ENCODE data around the gene ZNF273. TPM values are rescaled to one million over a fixed set of nuclear protein-coding genes. Genes with fewer than 3 reads are reported as not detected.
"Not testable (repeated sequence)": the region's sequence is repeated elsewhere in the genome, so short reads cannot be mapped to it uniquely, and the experiment has no call there.

The ZNF273 gene
- polyA plus RNA-seq, 1 donor (not counting 4 experiments of a cell fraction or from before 2014, with no cell fraction given) = 4.7 TPM

- no peak for FAIRE-seq
- Histone ChIP-seq H3K4me1 (ENCODE audit: control insufficient read depth, extremely low read depth, insufficient read depth, low read length) (no peaks in the 10 kb centered on the region), H3K4me3 (ENCODE audit: control insufficient read depth in 2 of 3, extremely low read depth in 1 of 3, insufficient read depth in 2 of 3, low read depth in 1 of 3, low read length in 3 of 3) (no peak overlapping the region), H3K36me3 (ENCODE audit: control insufficient read depth in 2 of 2, extremely low read depth in 1 of 2, insufficient read depth in 2 of 2, low read length in 2 of 2) (no peaks in the 10 kb centered on the region), H2AFZ (ENCODE audit: control insufficient read depth, low read length) (no peak overlapping the region), H3K4me2 (ENCODE audit: control insufficient read depth, extremely low read depth, insufficient read depth, low read depth, low read length) (no peak overlapping the region), H3K27ac (ENCODE audit: control insufficient read depth, insufficient read depth, low read length) (no peak overlapping the region), H3K79me2 (ENCODE audit: control insufficient read depth, insufficient read depth, low read length) (no peaks in the 10 kb centered on the region), H3K9ac (ENCODE audit: control insufficient read depth, extremely low read depth, insufficient read depth, low read length) (no peak overlapping the region), H4K20me1 (ENCODE audit: control insufficient read depth, extremely low read depth, insufficient read depth, low read length) (no peaks in the 10 kb centered on the region), H3K9me1 (ENCODE audit: control insufficient read depth, extremely low read depth, insufficient read depth, low read length) (no peaks in the 10 kb centered on the region), H3K9me3 (ENCODE audit: control insufficient read depth, low read depth, low read length) (no peaks in the 10 kb centered on the region), H3K27me3 (ENCODE audit: control insufficient read depth, extremely low read depth, insufficient read depth, low read length) (no peaks in the 10 kb centered on the region)
- no peak for DNase-seq (ENCODE audit: low read depth, low spot score)
- TF ChIP-seq EZH2 (IDR thresholded peaks at IDR 0.05; ENCODE audit: low read length) = no peak
- TF ChIP-seq CTCF (optimal IDR thresholded peaks at IDR 0.05 in 1 of 3, IDR thresholded peaks at IDR 0.05 in 1 of 3, conservative IDR thresholded peaks at IDR 0.05 in 1 of 3; ENCODE audit: extremely low read depth in 1 of 3, insufficient read depth in 2 of 3, low read length in 3 of 3) = no peak
- dilution Hi-C loops (cut with MboI; ENCODE audit: extremely low pct_ligation_motif_present, low sequenced_read_pairs) = no loop called here
Observed at GRCh38 chr7:64938540-64938939, 35.5 kb downstream of the ZNF273 start.

- H4K20me1 ChIP-seq (ENCODE audit: control insufficient read depth, extremely low read depth, insufficient read depth, low read length); dilution Hi-C loops (cut with MboI; ENCODE audit: extremely low pct_ligation_motif_present, low sequenced_read_pairs); H3K4me3 ChIP-seq (ENCODE audit: control insufficient read depth in 2 of 3, extremely low read depth in 1 of 3, insufficient read depth in 2 of 3, low read depth in 1 of 3, low read length in 3 of 3); H2AFZ ChIP-seq (ENCODE audit: control insufficient read depth, low read length); H3K79me2 ChIP-seq (ENCODE audit: control insufficient read depth, insufficient read depth, low read length); H3K9ac ChIP-seq (ENCODE audit: control insufficient read depth, extremely low read depth, insufficient read depth, low read length); H3K9me1 ChIP-seq (ENCODE audit: control insufficient read depth, extremely low read depth, insufficient read depth, low read length); H3K27me3 ChIP-seq (ENCODE audit: control insufficient read depth, extremely low read depth, insufficient read depth, low read length); DNase-seq (ENCODE audit: low read depth, low spot score); H3K4me1 ChIP-seq (ENCODE audit: control insufficient read depth, extremely low read depth, insufficient read depth, low read length); FAIRE-seq; H3K9me3 ChIP-seq (ENCODE audit: control insufficient read depth, low read depth, low read length); H3K36me3 ChIP-seq (ENCODE audit: control insufficient read depth in 2 of 2, extremely low read depth in 1 of 2, insufficient read depth in 2 of 2, low read length in 2 of 2); H3K4me2 ChIP-seq (ENCODE audit: control insufficient read depth, extremely low read depth, insufficient read depth, low read depth, low read length); H3K27ac ChIP-seq (ENCODE audit: control insufficient read depth, insufficient read depth, low read length): not testable (repeated sequence)
Observed at GRCh38 chr7:64940021-64940420, 36.9 kb downstream of the ZNF273 start.

DNA sequence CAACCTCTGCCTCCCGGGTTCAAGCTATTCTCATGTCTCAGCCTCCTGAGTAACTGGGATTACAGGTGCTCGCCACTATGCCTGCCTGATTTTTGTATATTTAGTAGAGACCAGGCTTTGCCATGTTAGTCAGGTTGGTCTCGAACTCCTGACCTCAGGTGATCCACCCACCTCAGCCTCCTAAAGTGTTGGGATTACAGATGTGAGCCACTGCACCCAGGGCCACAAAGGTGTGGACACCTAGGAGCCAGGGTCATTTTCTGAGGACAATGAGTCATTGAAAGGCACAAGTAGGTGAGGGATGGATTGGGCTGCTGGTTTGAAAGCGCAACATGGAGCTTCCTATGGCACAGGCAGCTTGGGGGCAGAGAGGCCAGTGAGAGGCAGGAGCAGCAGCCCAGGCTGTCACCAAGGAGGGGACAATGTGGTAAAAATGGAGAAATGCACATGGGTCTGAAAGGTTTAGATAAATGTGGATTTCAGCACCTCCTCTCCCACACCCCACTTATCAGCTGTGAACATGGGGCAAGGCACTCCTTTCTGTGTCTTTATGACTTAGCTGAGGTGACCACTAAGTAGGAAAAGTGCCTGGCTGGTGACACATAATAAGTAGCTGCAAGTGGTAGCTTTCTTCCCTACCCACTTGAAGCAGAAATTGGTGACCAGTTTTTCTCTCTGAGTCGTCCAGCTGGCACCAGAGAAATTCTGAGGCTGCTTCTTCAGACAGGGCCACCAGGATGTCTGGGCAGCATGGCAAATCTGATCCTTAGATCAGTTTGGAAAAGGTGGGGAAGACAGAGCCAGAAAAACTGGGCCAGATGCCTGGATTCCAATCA lies 41.8 kb downstream of the ZNF273 start:
- H2AFZ ChIP-seq (ENCODE audit: control insufficient read depth, low read length); H3K4me3 ChIP-seq (ENCODE audit: control insufficient read depth in 2 of 3, extremely low read depth in 1 of 3, insufficient read depth in 2 of 3, low read depth in 1 of 3, low read length in 3 of 3); H3K4me2 ChIP-seq (ENCODE audit: control insufficient read depth, extremely low read depth, insufficient read depth, low read depth, low read length); H3K9me1 ChIP-seq (ENCODE audit: control insufficient read depth, extremely low read depth, insufficient read depth, low read length); H3K9me3 ChIP-seq (ENCODE audit: control insufficient read depth, low read depth, low read length); H3K79me2 ChIP-seq (ENCODE audit: control insufficient read depth, insufficient read depth, low read length); H3K27ac ChIP-seq (ENCODE audit: control insufficient read depth, insufficient read depth, low read length); H3K4me1 ChIP-seq (ENCODE audit: control insufficient read depth, extremely low read depth, insufficient read depth, low read length); dilution Hi-C loops (cut with MboI; ENCODE audit: extremely low pct_ligation_motif_present, low sequenced_read_pairs); H4K20me1 ChIP-seq (ENCODE audit: control insufficient read depth, extremely low read depth, insufficient read depth, low read length); H3K36me3 ChIP-seq (ENCODE audit: control insufficient read depth in 2 of 2, extremely low read depth in 1 of 2, insufficient read depth in 2 of 2, low read length in 2 of 2); FAIRE-seq; DNase-seq (ENCODE audit: low read depth, low spot score); H3K9ac ChIP-seq (ENCODE audit: control insufficient read depth, extremely low read depth, insufficient read depth, low read length): not testable (repeated sequence)
- peaks cover 31% of the 10 kb centered on the region for H3K27me3 ChIP-seq (ENCODE audit: control insufficient read depth, extremely low read depth, insufficient read depth, low read length)
